NCI-H345 (cell line): Measurements from ENCODE around the gene SELENOV.

Experiments used
- DNase-seq: peaks from one replicate; lab custom pipeline; 2025; lab: John Stamatoyannopoulos, UW

Gene SELENOV

DNA sequence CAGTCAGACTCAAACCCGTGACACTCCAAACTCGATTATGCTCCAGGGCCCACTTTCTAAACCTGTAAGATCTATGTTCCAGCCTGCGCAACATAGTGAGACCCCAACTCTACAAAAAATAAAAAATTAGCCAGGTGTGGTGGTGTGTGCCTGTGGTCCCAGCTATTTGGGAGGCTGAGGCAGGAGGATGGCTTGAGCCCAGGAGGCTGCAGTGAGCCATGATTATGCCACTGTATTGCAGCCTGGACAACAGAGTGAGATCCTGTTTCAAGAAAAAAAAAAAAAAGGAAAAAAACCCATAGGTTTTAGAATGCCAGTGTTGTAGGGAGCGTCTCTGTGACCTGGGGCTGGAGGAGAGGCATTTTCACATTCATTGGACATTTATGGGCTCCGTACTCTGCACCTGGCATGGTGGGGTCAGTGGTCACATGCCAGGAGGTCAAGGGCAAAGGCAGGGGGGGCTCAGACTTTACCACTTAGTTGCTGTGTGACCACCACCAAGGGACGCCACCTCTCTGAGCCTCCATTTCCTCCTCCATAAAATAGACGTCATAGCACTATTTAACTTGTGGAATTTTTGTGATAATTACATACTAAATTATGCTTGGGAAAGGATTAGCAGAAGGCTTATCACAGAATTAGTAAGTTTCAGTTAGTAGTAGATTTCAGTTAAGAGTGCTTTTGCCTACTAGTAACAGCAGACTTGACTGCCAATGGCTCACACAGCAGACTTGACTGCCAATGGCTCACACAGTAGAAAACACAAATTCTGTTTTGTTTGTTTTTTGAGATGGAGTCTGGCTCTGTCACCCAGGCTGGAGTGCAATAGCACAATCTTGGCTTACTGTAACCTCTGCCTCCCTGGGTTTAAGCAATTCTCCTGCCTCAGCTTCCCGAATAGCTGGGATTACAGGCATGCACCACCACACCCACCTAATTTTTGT, 5.9 kb downstream of the SELENOV start:
- no peak for DNase-seq

DNA sequence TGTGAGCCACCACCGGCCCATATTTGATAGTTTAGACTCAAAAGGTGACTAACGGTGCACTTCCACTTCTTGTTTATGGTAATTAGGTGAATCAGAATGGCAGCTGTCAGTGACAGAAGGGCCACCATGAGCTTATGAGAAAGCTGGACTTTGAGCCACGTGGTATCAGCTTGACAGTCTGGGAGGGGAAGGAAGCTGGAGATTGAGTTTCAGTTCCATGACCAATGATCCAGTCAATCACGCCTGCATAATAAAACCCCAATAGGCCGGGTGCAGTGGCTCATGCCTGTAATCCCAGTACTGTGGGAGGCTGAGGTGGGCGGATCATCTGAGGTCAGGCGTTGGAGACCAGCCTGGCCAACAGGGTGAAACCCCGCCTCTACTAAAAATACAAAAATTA, 9.6 kb downstream of the SELENOV start:
- no peak for DNase-seq

- DNase-seq: no peak
These were observed 10.3 kb downstream of the SELENOV start for GRCh38 chr19:39525205-39525604.

GRCh38 chr19:39531834-39532232, 16.9 kb downstream of the SELENOV start:
- DNase-seq: no peak

- peak; percentile 100 for DNase-seq
These were observed 17.5 kb downstream of the SELENOV start, which contains the start of gene EID2B for GRCh38 chr19:39532233-39533002. EID2B (minus strand) TSS chr19:39532852; CDS start chr19:39532802, 50 bp downstream.

DNA sequence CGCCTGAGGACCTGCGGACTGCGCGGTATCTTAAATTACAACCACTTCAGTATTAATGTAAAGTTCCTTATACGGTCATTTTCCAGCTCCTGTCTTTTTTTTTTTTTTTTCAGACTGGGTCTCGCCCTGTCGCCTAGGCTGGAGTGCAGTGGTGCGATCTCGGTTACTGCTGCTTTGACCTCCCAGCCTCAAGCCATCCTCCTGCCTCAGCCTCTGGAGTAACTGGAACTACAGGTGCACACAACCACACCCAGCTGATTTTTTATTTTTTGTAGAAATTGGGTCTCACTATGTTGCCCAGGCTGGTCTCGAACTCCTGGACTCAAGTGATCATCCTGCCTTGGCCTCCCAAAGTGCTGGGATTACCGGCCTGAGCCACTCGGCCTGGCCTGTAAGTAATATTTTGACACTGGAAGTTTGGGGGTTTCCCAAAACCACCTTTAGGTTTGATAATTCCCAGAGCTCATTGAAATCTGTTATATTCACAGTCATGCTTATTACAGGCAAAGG, 18.1 kb downstream of the SELENOV start:
- DNase-seq: no peak

GRCh38 chr19:39533791-39534190, 18.9 kb downstream of the SELENOV start:
- DNase-seq: no peak

- no peak for DNase-seq
These were observed 24.2 kb downstream of the SELENOV start for GRCh38 chr19:39539165-39539517.

DNA sequence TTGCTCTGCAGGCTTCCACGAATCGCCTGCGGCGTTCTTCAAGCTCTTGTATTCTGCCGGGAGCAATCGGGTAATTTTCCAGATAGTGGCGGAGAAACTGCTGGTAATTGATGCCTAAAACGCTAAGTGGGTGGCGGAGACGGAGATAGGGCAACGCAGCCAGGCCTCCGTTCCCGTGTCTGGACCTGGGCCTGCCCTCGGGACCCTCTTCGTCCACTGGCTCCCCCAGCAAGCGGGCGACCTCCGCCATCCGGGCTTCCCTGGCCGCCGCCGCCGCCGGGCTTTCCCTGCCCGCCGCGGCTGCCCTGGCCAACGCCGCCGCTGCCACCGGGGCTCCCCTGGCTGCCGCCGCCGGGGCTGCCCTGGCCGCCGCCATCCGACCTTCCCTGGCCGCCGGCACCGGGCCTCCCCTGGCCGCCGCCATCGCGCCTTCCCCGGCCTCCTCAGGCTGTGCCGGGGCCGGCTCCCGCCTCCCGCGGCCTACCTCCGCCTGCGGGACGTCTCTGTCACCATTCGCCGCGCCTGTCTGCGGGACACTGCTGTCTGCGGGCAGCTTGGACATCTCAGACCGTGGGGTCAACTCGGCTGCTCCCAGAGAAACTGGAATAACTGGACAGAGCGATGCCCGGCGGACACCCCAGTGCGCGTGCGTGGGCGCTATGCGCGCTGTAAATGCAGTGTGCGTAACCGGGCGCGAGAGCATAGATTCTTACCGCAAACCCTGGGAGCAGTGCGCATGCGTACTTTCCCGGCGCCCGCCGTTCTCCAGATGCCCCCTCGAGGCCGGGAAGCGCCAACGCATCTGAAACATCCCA, 24.8 kb downstream of the SELENOV start, which contains the start of gene EID2:
Gene EID2, minus strand, starts transcription at position 644 of the 815 bp plus-strand sequence. Its CDS starts 82 bp downstream, at position 562.
- DNase-seq: peak; percentile 98

DNA sequence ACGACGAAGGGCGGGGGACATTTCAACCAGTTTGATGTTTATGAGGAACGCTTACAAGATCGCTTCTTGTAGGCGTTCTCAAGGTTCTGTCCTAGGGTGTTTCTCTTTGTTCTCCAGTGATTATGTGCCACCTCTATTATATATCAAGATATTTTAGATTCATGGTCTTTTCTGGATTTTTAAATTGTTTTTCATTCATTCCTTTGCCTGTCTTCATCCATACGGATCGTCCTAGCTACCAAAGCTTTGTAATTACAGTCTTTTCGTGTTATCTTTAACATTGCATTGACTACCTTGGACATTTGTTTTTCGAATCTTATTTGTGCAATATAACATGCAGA, 25.4 kb downstream of the SELENOV start:
- no peak for DNase-seq

DNA sequence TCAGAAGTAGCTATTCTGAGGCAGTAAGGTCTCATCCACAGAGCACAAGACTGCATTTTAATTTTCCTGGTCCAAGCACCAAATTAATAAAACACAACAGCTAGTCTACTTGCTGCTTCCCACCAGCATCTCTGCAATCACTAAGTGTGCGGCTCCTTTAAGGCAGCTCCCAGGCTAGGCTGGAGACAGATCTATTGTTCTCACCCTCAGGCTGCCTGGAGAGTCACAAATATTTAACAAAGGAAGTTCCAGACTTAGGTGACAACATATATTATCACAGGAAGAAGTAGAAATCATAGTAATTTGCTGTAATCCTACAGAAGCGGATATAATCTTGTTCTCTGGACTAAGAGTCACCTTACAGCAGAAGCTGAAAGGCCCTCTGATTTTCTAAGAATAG, 27.3 kb downstream of the SELENOV start:
- peak; percentile 25 for DNase-seq

DNA sequence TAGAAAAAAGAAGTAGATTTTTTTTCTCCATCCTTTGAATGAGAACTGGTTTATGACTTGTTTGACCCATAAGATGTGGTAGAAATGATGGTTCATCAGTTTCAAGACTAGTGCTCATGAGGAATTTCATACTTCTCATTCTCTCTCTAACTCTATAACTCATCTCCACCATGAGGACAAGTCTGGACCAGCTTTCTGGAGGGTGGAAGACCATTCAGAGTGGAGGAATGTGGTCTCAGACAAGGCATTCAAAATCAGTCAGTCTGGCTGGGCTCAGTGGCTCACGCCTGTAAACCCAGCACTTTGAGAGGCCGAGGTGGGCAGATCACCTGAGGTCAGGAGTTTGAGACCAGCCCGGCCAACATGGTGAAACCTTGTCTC, 28.5 kb downstream of the SELENOV start:
- no peak for DNase-seq

DNA sequence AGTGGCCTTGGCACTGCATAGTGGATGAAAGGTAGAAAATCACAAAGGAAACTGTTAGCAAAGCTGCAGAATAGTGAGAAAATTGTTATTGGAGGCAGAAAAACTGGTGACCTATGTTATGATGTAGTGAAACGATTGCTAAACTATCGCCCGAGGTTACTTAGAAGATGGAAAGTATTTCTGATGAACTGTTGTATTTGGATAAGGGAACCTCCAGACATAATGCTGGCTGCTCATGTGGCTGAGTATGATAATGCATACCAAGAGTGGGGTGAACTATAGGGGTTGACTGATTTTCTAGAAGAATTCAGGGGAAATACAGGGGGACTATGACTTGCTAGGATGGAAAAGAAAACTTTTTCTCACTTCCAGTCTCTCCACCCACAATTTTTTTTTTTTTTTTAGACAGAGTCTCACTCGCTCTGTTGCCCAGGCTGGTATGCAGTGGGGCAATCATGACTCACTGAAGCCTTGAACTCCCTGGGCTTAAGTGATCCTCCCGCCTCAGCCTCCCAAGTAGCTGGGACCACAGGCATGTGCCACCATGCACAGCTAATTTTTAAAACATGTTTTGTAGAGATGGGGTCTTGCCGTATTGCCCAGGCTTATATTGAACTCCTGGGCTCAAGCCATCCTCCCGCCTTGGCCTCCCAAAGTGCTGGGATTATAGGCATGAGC, 29.4 kb downstream of the SELENOV start:
- DNase-seq: no peak

GRCh38 chr19:39544911-39545310, 30.0 kb downstream of the SELENOV start:
- no peak for DNase-seq

- no peak for DNase-seq
These were observed 31.7 kb downstream of the SELENOV start for GRCh38 chr19:39546599-39546998.

GRCh38 chr19:39550197-39550596, 35.3 kb downstream of the SELENOV start:
- no peak for DNase-seq

GRCh38 chr19:39553082-39553652, 38.2 kb downstream of the SELENOV start:
- peak; percentile 15 for DNase-seq

DNA sequence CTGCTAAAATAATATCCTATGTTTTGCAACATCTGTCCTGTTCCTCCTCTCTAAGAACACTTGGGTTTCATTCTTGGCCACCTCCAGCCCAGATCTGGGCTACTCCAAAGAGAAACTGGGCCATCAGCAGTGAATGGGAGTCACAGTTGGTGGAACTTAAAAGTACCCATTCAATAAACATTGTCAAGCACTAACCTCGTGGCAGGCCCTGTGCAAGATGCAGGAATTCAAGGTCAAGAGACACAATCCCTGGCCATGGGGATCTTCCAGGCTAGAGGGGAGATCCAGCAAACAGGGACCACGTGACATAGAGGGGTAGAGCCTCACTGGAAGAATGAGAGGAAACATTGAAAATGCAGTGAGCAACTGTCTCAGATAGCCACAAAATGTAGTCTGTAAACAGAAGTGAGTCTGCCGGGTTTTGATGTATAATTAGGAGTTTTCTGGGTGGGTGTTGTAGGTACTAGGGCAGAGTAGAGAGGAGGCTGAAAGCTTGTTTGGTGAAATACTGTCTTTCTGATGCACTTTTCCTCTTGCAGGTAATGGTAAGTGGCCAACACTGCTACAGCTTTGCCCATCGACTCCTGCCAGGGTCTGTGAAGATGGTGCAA, 39.9 kb downstream of the SELENOV start:
- DNase-seq: no peak

DNA sequence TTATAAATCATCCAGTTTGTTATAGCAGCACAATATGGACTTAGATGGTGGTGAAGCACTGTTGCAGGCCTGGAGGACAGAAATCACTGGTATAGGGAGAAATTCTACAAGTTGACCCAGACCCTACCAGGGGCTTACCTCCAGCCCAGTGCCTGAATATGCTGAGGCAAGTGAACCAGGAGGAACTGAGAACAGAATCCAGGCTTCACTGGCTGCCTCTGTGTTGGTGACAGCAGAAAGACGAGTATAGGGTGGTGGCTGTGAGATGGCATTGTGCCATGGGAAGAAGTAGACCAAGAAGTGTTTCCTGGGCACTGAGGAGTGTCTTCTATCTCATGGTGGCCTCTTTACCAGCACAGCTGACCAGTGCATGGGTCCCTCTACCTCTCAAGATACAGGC, 40.9 kb downstream of the SELENOV start:
- DNase-seq: no peak

GRCh38 chr19:39557811-39558623, 43.1 kb downstream of the SELENOV start:
- DNase-seq: peak; percentile 54
